ENCODE results near the gene FCMR. TPM values are rescaled to one million over a fixed set of nuclear protein-coding genes. Genes with fewer than 3 reads are reported as not detected.
A peak's percentile ranks its signal among the peaks of the same experiment; 100 is the strongest.

Gene FCMR
- total RNA-seq, 1 donor from 2014 or later: not detected

DNA sequence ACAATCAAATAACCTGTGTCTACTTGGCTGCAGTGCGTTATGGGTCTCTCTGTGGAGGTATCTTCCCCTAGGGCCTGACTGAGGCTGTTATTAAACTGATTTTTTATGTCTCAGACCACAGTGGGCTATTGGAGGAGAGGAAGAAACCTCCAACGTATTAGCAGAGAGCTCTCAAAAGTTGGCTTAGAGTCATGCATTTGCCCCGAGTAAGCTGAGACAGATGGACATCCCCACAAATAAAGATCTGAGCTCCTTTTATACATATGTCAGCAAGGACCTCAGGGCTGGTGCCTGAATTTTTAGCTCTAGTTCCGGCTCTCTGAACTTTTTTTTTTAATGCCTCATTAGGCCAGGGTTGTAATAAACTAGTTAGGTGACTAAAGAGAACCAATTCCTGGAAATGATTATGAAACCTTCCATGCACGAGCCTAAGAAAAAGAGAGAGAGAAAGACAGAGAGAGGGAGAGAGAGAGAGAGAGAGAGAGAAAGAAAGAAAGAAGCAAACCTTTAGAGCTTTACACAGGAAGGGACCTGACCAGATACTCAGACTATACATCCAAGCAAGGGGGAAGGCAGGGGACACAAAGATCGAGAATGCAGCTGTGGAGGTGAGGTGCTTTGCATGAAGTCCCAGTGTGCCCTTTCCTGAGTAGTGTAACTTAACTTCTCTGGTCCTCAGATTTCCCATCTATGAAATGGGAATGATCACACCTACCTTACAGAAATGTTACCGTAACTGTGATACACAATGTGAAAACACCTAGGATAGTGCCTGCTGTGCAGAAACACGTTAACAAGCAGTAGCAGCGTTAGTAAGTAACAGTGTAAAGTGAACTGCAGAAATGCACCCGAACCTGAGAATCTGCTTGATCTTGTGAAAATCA, 33.0 kb upstream of the FCMR start:
- TF ChIP-seq, protein P1, sequence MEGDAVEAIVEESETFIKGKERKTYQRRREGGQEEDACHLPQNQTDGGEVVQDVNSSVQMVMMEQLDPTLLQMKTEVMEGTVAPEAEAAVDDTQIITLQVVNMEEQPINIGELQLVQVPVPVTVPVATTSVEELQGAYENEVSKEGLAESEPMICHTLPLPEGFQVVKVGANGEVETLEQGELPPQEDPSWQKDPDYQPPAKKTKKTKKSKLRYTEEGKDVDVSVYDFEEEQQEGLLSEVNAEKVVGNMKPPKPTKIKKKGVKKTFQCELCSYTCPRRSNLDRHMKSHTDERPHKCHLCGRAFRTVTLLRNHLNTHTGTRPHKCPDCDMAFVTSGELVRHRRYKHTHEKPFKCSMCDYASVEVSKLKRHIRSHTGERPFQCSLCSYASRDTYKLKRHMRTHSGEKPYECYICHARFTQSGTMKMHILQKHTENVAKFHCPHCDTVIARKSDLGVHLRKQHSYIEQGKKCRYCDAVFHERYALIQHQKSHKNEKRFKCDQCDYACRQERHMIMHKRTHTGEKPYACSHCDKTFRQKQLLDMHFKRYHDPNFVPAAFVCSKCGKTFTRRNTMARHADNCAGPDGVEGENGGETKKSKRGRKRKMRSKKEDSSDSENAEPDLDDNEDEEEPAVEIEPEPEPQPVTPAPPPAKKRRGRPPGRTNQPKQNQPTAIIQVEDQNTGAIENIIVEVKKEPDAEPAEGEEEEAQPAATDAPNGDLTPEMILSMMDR (IDR thresholded peaks at IDR 0.05; ENCODE audit: unreplicated experiment): no peak
- no peak for DNase-seq (ENCODE audit: low spot score, unreplicated experiment)
- H3K27me3 Mint-ChIP-seq: no peaks in the 10 kb centered on the region
- no peaks in the 10 kb centered on the region for H3K36me3 Mint-ChIP-seq (ENCODE audit: insufficient read depth)
- peaks cover 5% of the 10 kb centered on the region for H3K9me3 Mint-ChIP-seq (ENCODE audit: low read depth)
- H3K27ac Mint-ChIP-seq: no peak overlapping the region
- H3K4me1 Mint-ChIP-seq (ENCODE audit: low read depth): peaks cover 44% of the 10 kb centered on the region
- no peak overlapping the region for H3K4me3 Mint-ChIP-seq (ENCODE audit: low read depth)

DNA sequence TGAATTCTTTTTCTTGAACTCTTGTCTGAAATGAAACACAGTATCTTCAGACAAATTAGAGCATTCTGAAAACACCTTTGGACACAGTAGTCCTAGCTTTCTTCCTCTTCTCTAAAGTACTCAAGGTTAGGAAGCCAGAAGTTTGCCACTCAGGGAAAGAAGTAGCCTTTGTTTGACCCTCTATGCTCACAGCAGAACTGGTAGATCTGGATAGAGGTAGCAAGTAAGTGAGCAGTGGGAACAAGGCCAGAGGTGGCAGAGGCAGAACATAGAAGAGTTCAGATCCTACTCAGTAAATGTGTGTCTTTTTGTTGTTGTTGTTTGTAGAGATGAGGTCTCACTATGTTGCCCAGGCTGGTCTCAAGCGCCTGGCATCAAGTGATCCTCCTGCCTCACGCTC, 31.9 kb upstream of the FCMR start:
- no peaks in the 10 kb centered on the region for H3K27me3 Mint-ChIP-seq
- peaks cover 5% of the 10 kb centered on the region for H3K9me3 Mint-ChIP-seq (ENCODE audit: low read depth)
- H3K27ac Mint-ChIP-seq: peak overlapping the region; percentile 15
- no peak overlapping the region for H3K4me3 Mint-ChIP-seq (ENCODE audit: low read depth)
- TF ChIP-seq, protein P1 (IDR thresholded peaks at IDR 0.05; ENCODE audit: unreplicated experiment): no peak
- H3K4me1 Mint-ChIP-seq (ENCODE audit: low read depth): peaks cover 45% of the 10 kb centered on the region
- H3K36me3 Mint-ChIP-seq (ENCODE audit: insufficient read depth): no peaks in the 10 kb centered on the region
- no peak for DNase-seq (ENCODE audit: low spot score, unreplicated experiment)

DNA sequence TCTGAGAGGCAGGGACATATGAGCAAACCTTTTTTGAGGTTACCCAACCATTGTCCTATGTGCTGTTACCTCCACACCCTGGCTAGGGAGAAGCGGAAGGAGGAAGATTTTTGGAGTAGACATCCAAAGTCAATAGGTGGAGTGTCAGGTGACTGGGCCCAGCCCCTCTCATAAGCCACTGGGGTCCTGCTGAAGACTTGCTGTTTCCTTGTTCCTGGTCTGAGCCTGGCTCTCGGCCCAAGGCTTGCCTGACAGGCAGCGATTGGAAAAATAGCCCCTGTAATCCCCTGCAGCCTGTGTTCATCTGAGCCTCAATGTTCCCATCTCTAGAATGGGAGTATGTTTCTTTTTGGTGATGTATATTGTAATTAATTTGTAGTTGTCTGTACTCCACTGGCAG, 31.4 kb upstream of the FCMR start:
- Mint-ChIP-seq H3K9me3 (ENCODE audit: low read depth) (peaks cover 5% of the 10 kb centered on the region), H3K27me3 (no peaks in the 10 kb centered on the region), H3K4me1 (ENCODE audit: low read depth) (peaks cover 45% of the 10 kb centered on the region), H3K4me3 (ENCODE audit: low read depth) (no peak overlapping the region), H3K36me3 (ENCODE audit: insufficient read depth) (no peaks in the 10 kb centered on the region), H3K27ac (no peak overlapping the region)
- TF ChIP-seq, protein P1 (IDR thresholded peaks at IDR 0.05; ENCODE audit: unreplicated experiment): no peak
- DNase-seq (ENCODE audit: low spot score, unreplicated experiment): no peak

DNA sequence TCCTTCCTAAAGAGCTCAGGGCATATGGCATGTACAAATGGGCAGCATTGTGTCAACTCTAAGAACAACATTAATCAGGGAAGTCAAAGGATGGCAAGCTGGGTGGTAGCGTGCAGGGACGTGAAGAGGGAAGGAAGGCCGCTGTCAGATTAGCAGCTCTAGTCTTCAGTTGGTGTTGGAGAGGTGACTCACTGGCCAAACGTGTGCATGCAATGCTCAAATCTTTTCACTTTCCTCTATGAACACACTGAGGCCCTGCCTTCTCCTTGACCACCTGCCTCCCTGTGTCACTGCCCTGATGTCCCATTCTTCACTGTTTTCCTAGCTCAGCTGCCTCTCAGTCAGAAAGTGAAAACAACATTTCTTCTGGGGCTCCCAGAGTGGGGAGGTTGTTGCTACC, 30.4 kb upstream of the FCMR start:
- TF ChIP-seq, protein P1 (IDR thresholded peaks at IDR 0.05; ENCODE audit: unreplicated experiment): no peak
- peaks cover 45% of the 10 kb centered on the region for H3K4me1 Mint-ChIP-seq (ENCODE audit: low read depth)
- no peaks in the 10 kb centered on the region for H3K27me3 Mint-ChIP-seq

DNA sequence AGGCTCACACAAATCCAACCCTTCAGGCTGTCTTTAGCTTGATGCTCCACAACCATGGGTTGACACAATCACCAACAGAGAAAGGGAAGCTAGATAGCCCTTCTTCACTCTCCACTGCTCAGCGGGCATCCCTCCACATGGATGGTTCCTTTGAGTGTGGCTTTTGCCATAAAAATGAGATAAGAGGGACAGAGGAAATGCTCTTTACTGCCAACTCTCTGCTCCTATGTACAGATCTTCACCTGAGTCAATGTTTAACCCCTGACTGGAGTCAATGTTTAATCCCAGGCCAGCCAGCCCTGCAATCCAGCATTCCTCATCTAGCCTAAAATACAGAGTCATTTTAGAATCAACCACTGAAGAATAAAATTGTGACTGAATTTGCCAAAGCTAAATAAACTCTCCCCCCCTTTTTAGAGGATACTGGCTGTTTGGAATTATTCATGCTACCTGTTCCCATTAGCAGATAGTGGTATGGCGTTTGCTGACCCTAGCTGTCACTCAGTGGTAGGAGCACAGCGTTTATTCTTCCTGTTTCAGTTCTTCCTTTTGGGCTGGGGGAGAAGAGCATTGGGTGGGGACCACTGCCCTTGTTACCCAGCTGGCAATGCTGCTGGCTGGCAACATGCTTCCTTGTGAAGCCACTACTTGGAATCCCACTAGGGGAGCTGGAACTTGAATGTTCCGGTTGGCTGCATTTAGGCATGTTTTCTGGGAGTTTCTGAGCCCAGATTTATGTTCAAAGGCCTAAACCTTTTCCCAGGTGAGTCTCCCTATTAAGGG, 29.8 kb upstream of the FCMR start:
- H3K27ac Mint-ChIP-seq: peak overlapping the region; percentile 56
- H3K4me3 Mint-ChIP-seq (ENCODE audit: low read depth): no peak overlapping the region
- H3K4me1 Mint-ChIP-seq (ENCODE audit: low read depth): peaks cover 45% of the 10 kb centered on the region
- no peaks in the 10 kb centered on the region for H3K36me3 Mint-ChIP-seq (ENCODE audit: insufficient read depth)
- peaks cover 5% of the 10 kb centered on the region for H3K9me3 Mint-ChIP-seq (ENCODE audit: low read depth)
- TF ChIP-seq, protein P1 (IDR thresholded peaks at IDR 0.05; ENCODE audit: unreplicated experiment): no peak
- peaks cover 4% of the 10 kb centered on the region for H3K27me3 Mint-ChIP-seq
- no peak for DNase-seq (ENCODE audit: low spot score, unreplicated experiment)

More for the DNA sequence above, 30.4 kb upstream of the FCMR start:
- peaks cover 5% of the 10 kb centered on the region for H3K9me3 Mint-ChIP-seq (ENCODE audit: low read depth)
- peak overlapping the region; percentile 88 for H3K27ac Mint-ChIP-seq
- no peaks in the 10 kb centered on the region for H3K36me3 Mint-ChIP-seq (ENCODE audit: insufficient read depth)
- H3K4me3 Mint-ChIP-seq (ENCODE audit: low read depth): no peak overlapping the region
- no peak for DNase-seq (ENCODE audit: low spot score, unreplicated experiment)
